COLO829 (cell line): ENCODE measurements around the gene DSCAML1.

Experiments
- DNase-seq: peaks from one replicate; pipeline ENCODE4 v3.0.0; 2012; ENCODE audit warnings: low spot score

DSCAML1 gene

GRCh38 chr11:117690484-117691217 is 106.4 kb downstream of the DSCAML1 start:
- no peak for DNase-seq

GRCh38 chr11:117688255-117688797 is 108.7 kb downstream of the DSCAML1 start:
- no peak for DNase-seq

- DNase-seq, result no peak
Observed at GRCh38 chr11:117687776-117688175, 109.2 kb downstream of the DSCAML1 start.

- DNase-seq, result no peak
Observed at GRCh38 chr11:117686711-117687110, 110.3 kb downstream of the DSCAML1 start.

- no peak for DNase-seq
Observed at GRCh38 chr11:117685566-117685965, 111.5 kb downstream of the DSCAML1 start.

- no peak for DNase-seq
Observed at GRCh38 chr11:117684731-117685130, 112.3 kb downstream of the DSCAML1 start.

- no peak for DNase-seq
Observed at GRCh38 chr11:117684111-117684510, 112.9 kb downstream of the DSCAML1 start.

GRCh38 chr11:117681438-117681837 is 115.6 kb downstream of the DSCAML1 start:
- no peak for DNase-seq

- no peak for DNase-seq
Observed at GRCh38 chr11:117679461-117679860, 117.6 kb downstream of the DSCAML1 start.

GRCh38 chr11:117678658-117679406 is 118.2 kb downstream of the DSCAML1 start:
- DNase-seq, result no peak

- DNase-seq, result no peak
Observed at GRCh38 chr11:117677729-117678310, 119.2 kb downstream of the DSCAML1 start.

GRCh38 chr11:117676501-117676900 is 120.5 kb downstream of the DSCAML1 start:
- DNase-seq, result no peak

GRCh38 chr11:117673602-117674001 is 123.4 kb downstream of the DSCAML1 start:
- no peak for DNase-seq

GRCh38 chr11:117671370-117671769 is 125.6 kb downstream of the DSCAML1 start:
- DNase-seq, result no peak

- no peak for DNase-seq
Observed at GRCh38 chr11:117670924-117671323, 126.1 kb downstream of the DSCAML1 start.

GRCh38 chr11:117670443-117670842 is 126.6 kb downstream of the DSCAML1 start:
- no peak for DNase-seq

GRCh38 chr11:117669616-117670015 is 127.4 kb downstream of the DSCAML1 start:
- DNase-seq, result no peak

- no peak for DNase-seq
Observed at GRCh38 chr11:117669062-117669461, 128.0 kb downstream of the DSCAML1 start.

- no peak for DNase-seq
Observed at GRCh38 chr11:117668321-117668751, 128.7 kb downstream of the DSCAML1 start.

GRCh38 chr11:117664897-117665296 is 132.1 kb downstream of the DSCAML1 start:
- DNase-seq, result no peak

GRCh38 chr11:117663821-117664220 is 133.2 kb downstream of the DSCAML1 start:
- DNase-seq, result no peak

GRCh38 chr11:117663414-117663813 is 133.6 kb downstream of the DSCAML1 start:
- no peak for DNase-seq
